CD4-positive, alpha-beta T cell treated with Interleukin-2 at 100 ng/mL for 4 hours (primary cell): ENCODE measurements around the gene SHROOM2.
"Not testable (repeated sequence)": the region's sequence is repeated elsewhere in the genome, so short reads cannot be mapped to it uniquely, and the experiment has no call there.

Source experiments
- DNase-seq: peaks from one replicate; pipeline ENCODE4 v3.0.0-alpha.2; 2020; ENCODE audit warnings: low spot score

Gene SHROOM2

GRCh38 chrX:9781941-9782340 lies 4.3 kb upstream of the SHROOM2 start:
- DNase-seq = no peak

DNA sequence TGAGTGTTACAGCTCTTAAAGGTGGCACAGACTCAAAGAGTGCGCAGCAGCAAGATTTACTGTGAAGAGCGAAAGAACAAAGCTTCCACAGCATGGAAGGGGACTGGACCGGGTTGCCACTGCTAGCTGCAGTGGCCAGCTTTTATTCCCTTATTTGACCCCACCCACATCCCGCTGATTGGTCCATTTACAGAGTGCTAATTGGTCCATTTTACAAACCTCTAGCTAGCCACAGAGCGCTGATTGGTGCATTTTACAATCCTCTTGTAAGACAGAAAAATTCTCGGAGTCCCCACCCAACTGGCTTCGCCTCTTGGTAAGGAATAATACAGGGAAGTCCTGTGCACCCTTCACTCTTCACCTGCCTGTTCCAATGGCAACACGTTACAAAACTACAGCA lies 1.9 kb upstream of the SHROOM2 start:
- no peak for DNase-seq

DNA sequence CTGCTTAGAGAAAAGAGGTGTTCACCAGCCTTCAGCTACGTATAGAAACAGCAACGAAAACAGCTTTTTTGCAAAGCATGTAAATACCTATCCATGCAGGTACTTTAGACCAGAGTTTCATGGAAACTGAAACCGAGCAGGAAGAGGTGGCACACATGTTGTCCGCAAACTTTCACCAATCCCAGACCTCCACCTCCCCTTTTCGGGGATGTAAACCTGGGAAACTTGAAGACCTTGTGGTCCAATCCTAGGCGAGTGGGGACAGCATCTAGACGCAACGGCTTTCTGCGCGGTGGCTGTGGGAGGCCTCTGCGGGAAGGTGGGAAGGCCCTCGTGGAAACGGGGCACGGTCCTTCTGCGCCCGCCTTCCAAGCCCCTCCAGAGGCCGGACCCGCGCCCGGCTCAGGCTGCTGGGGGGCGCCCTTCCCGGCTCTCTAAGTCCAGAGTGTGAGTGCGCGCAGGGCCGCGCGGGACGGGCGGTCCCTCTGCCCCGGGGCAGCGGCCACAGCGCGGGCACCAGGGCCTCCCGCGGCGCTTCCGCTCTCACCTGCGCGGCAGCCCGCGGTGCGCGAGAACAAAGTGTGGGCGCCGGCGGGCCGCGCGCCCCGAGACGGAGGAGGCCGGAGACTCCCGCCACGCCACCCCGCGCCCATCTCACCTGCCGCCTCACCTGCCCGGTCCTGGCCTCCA lies 830 bp upstream of the SHROOM2 start:
- DNase-seq = no peak

- no peak for DNase-seq
These were observed 788 bp downstream of the SHROOM2 start for GRCh38 chrX:9786798-9787635.

DNA sequence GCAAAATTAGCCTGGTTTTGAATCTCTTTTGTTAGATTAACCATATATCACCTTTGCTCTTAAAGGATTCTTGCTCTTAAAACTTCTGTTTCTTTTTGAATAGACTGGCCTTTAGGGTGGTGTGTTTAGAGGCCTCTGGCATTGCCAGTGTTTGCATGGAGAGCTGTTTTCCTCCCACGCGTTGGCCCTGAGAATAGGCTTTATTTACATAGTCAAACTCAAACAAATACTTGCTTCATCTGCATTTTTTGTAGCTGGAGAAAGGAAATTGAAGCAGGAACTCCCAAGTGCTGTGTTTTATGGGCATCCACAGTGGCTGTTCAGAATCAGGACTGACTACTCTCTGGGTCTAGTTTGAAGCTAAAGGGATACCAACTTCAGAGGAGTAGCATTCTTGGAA lies 2.7 kb downstream of the SHROOM2 start:
- no peak for DNase-seq

GRCh38 chrX:9789555-9789954 lies 3.3 kb downstream of the SHROOM2 start:
- no peak for DNase-seq

DNA sequence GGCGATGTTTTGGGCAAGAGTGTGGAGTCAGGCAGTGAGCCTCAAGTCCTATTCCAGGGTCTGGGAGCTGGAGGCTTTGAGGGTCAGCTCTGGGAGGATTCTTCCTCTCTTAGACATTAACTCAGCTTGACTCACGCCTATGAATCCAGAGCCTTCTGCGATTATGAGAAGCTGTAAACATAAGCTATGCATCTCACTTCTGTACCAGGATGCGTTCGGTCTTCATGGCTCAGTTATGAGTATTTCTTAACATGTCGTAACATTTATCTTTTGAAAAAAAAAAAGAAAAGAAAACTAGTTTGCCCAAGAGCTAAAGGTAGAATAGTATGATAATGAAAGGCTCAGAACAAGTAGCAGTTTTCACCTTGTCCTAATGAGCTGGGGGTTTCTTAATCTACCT lies 4.6 kb downstream of the SHROOM2 start:
- DNase-seq = no peak

DNA sequence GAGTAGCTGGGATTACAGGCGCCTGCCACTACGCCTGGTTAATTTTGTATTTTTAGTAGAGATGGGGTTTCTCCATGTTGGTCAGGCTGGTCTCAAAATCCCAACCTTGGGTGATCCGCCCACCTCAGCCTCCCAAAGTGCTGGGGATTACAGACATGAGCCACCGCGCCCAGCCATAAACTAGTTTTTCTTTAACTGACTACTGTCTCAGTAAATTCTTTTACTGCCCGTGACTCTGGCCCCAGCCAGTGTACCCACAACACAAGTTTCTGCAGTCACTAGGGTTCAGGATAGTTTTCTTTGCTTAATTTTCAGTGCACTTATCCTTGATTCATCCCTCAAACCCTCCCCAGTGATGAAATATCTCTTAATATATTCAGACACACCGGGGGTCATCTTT lies 8.3 kb downstream of the SHROOM2 start:
- DNase-seq = no peak

- no peak for DNase-seq
These were observed 11.4 kb downstream of the SHROOM2 start for GRCh38 chrX:9797384-9798360.

DNA sequence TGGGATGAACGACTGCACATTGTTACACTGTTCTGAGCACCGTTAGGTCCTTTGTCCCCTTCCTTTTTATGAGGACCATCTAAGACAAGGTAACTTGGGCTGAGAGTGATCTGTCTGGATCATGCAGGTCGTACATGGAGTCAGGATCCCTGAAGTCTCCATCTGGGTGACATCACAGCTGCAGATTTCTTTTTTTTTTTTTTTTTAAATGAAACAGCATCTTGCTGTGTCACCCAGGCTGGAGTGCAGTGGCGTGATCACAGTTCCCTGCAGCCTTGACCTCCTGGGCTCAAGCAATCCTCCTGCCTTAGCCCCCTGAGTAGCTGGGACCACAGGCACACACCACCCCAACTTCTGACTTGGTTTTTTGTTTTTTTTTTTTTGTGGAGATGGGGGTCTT lies 16.5 kb downstream of the SHROOM2 start:
- DNase-seq = no peak

DNA sequence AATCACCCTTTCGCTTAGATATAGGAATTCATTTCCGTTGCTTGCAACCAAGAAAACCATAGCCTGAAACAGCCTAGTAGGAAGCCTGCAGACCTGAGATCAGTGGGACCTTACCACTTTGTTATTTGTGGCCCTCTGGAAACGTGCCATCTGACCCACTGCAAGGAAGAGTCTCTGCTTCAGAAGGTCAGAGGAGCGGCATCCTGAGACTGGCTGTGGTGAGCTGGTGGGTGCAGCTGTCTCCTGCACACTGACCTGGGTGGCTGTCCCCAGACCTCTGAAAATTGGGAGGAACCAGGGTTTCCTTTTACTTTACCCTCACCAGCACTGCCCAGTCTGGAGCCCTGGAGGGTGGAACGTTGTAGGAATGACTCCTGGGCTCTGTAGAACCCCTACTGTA lies 18.2 kb downstream of the SHROOM2 start:
- no peak for DNase-seq

DNA sequence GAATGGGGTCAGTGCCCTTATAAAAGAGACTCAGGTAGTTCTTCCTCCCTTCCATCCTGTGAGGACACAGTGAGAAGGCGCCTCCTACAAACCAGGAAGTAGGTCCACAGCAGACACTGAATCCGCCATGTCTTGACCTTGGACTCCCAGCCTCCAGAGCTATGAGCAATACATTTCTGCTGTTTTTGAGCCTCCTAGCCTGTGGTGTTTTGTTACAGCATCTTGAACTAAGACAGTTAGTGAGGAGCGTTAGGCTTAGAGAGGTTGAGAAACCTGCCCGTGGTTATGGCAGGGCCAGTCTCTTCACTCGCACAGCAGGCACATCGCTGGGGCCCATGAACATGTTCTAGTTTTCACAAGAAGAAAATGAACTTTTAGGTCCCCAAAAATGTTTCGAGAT lies 19.7 kb downstream of the SHROOM2 start:
- DNase-seq = no peak

GRCh38 chrX:9807355-9808182 lies 21.3 kb downstream of the SHROOM2 start:
- DNase-seq = no peak

DNA sequence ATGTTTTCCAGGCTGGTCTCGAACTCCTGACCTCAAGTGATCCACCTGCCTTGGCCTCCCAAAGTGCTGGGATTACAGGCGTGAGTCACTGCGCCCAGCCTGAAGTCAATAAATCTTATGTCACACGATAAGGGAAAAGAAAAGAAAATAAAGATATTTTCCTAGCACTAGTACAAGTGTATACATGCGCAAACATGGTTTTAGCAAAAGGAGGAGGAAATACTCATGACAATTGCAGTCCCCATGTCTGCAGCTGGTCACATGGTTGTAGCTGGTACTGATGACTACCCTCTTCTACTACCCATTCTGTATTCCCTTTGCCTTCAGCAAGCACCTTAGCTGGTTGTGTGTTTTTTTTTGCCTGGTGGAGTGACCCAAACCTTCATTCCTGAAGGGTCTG lies 23.6 kb downstream of the SHROOM2 start:
- DNase-seq = not testable (repeated sequence)

- not testable (repeated sequence) for DNase-seq
These were observed 24.9 kb downstream of the SHROOM2 start for GRCh38 chrX:9811086-9811485.

- DNase-seq = no peak
These were observed 30.0 kb downstream of the SHROOM2 start for GRCh38 chrX:9816084-9816700.

- DNase-seq = no peak
These were observed 35.3 kb downstream of the SHROOM2 start for GRCh38 chrX:9821572-9821971.

DNA sequence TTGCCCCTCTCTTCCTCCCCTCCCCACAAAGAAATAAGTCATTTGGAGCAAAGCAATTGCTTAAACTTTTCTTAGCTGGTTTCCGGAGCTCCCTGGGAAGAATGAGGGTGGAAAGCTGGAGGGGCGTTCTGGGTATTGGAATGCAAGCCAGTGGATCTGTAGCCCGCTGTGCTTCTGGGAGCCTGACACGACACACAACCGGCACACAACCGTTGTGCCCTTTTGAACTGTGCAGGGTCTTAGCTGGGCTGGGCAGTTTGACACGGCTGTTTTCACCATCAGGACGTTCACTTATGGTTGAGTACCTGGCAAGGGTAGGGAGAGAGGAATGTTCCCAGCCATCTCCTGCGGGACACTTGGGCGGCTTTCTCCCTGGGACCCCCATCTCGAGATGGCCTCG lies 38.3 kb downstream of the SHROOM2 start:
- DNase-seq = no peak

DNA sequence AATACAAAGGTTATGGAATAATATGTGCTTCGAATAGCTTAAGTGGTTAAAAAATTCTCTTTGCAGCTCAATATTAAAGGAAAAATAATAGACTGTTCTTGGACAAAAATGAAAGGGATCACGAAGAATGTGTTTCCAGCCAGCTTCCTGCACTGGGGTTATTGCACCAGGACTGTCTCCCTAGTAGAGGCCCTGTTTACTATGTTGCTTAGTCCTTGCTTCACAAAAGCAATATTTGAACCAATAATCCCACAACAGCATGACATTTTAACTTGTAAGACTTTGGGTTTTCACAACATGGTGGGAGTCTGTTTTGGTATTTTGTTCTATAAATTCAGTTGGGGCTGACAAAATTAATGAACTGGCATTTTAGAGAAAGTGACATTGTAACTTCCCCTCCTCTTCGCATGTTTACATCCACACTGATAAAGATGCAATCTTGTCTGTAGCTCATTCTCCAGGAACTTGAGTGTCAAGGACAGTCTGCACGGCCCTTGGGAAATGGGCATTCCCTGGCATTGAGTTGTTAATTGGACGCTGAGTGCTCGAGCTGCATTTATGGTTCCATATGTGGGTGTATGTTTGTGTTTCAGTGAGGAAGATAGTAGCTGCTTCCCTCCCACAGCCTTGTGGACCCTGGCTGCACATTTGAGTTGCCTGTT lies 39.0 kb downstream of the SHROOM2 start:
- no peak for DNase-seq

GRCh38 chrX:9825966-9826365 lies 39.7 kb downstream of the SHROOM2 start:
- DNase-seq = no peak
